Measurements from ENCODE around the gene PLAAT2.

PLAAT2 gene

DNA sequence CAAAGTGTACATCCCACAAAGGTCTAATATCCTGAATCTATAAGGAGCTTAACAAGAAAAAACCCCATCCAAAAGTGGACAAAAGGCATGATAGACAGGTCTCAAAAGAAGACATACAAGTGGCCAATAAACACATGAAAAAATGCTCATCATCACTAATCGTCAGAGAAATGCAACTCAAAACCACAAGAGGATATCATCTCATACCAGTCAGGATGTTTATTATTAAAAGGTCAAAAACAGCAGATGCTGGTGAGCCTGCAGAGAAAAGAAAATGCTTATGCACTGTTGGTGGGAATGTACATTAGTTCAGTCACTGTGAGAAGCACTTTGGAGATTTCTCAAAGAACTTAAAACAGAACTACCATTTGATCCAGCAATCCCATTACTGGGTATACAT is 44.6 kb downstream of the PLAAT2 start:
- DNase-seq (ENCODE audit: low read depth), result no peak

GRCh38 chr11:63517156-63517555 is 46.0 kb downstream of the PLAAT2 start:
- DNase-seq (ENCODE audit: low read depth), result no peak

DNA sequence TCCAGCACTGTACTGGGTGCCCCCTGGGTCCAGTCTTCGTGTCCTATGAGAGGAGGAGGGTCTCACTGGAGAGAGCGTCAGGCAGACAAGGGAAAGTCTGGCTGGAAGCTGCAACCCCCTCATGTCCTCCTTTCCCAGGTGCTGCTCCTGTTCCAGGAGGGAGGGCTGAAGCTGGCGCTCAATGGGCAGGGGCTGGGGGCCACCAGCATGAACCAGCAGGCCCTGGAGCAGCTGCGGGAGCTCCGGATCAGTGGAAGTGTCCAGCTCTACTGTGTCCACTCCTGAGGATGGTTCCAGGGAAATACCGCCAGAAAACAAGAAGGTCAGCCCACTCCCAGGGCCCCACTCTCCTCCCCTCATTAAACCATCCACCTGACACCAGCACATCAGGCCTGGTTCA is 47.1 kb downstream of the PLAAT2 start:
- DNase-seq (ENCODE audit: low read depth), result no peak

- no peak for DNase-seq (ENCODE audit: low read depth)
Observed at GRCh38 chr11:63512816-63513215, 50.4 kb downstream of the PLAAT2 start.

- DNase-seq (ENCODE audit: low read depth), result no peak
Observed at GRCh38 chr11:63511048-63511748, 52.0 kb downstream of the PLAAT2 start.

- no peak for DNase-seq (ENCODE audit: low read depth)
Observed at GRCh38 chr11:63510360-63511047, 52.7 kb downstream of the PLAAT2 start.

DNA sequence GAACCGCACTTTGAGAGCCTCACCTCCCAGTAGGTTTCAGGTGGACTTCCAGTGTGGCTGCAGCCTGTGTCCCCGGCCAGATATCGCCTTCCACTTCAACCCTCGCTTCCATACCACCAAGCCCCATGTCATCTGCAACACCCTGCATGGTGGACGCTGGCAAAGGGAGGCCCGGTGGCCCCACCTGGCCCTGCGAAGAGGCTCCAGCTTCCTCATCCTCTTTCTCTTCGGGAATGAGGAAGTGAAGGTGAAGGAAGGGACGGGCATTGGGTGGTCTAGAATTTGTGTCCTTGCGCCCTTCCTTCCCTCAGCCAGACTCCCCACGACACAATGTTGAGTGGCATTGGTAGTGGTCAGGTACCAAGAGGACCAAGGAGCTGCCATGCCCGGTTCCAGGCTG is 54.4 kb downstream of the PLAAT2 start:
- no peak for DNase-seq (ENCODE audit: low read depth)

DNA sequence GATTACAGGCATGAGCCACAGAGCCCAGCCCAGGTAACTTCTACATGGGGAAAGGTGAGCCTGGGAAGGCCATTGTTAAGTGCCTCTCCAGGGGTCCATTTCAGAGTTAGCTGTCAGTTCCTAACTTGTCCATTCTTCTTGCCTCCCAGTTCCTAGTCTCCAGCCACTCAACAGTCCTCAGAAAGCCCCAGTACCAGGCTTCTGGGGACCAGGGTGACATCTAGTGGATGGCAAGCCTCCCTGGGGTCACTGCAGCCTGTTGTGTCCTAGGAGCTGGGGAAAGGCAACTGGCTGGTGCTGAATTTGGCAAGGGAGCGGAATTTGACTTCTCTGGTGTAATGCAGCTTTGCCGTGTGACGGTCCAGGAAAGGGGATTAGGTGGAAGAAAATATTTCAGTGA is 55.2 kb downstream of the PLAAT2 start:
- DNase-seq (ENCODE audit: low read depth), result no peak

- DNase-seq (ENCODE audit: low read depth), result no peak
Observed at GRCh38 chr11:63507511-63507910, 55.7 kb downstream of the PLAAT2 start.

DNA sequence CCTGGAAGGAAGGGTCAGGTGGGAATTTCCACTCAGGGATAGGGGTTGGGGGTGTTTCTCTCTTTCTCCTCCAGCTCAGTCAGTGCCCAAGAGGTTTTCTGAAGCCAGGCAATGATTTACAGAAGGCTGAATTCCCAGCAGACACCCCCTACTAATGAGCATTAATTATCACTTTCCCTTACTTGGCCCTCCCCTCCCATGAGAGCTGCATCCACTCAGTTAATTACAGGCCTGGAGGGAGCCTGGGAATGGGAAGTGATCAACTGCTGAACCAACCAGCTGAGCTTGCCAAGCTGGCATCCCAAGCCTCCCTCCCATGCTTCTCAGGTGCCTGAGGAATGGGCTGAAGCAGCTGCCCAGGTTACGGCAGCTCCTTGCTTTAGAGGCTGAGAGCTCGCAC is 56.3 kb downstream of the PLAAT2 start:
- no peak for DNase-seq (ENCODE audit: low read depth)

GRCh38 chr11:63505857-63506528 is 57.2 kb downstream of the PLAAT2 start, which contains the start of gene LGALS12:
LGALS12 (plus strand) TSS chr11:63506084; CDS start chr11:63506459, 375 bp downstream.
- no peak for DNase-seq (ENCODE audit: low read depth)

DNA sequence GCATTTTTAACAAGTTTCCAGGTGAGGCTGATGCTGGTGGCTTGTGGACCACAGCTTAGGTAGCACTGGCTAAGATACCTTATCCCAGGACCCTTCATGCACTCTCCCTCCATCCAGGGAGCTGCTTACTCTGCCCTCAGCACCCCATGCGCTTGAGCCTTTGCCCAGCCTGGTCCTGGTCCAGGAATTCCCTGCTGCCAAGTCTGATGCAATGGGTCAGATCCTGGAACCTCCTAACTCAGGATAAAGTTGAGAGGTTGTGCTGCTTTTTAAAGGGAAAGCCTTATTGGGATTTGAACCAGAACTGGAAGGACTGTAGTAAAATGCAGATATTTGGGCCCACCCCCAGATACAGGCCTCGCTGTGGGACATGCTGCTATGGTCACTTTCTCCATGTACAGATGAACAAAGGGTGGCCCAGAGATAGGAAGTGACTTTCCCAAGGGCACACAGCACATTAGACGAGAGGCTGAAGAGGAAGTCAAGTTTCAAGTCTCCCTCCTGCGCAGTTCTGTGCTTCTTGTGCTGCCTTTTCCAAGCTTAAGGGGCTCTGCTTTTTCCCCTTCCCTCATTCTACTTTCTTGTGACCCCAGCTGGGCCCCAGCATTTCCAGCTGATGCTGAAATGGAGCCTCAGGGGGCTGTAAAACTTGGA is 58.1 kb downstream of the PLAAT2 start:
- DNase-seq (ENCODE audit: low read depth), result no peak

GRCh38 chr11:63504054-63504453 is 59.1 kb downstream of the PLAAT2 start:
- no peak for DNase-seq (ENCODE audit: low read depth)

DNA sequence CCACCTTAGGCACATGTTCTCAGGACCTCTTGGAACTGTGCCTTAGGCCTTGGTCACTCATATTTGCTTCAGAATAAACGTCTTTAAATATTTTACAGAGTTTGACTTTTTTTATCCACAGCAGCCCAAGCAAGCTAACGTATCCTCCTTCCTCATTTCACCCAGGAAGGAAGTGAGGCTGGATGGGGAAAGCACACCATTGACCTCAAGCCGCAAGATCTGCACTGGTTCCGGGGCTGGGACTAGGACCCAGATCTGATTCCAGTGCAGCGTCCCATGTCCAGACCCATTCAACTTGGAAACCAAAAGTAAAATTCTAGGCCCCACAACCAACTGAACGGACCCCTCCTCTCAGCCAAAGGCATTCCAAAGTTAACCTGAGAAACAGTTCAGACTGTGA is 59.7 kb downstream of the PLAAT2 start:
- no peak for DNase-seq (ENCODE audit: low read depth)
